T-helper 9 cell (primary cell): ENCODE measurements around the gene QRSL1.
"Not testable (repeated sequence)": the region's sequence is repeated elsewhere in the genome, so short reads cannot be mapped to it uniquely, and the experiment has no call there.

Source experiments
- DNase-seq: peaks from one replicate; pipeline ENCODE4 v3.0.0-alpha.2; 2020
- total RNA-seq, 2 donors: gene quantifications; one replicate each; lab custom pipeline; 2026; lab: John Stamatoyannopoulos, UW

The QRSL1 gene
- 12.1 to 31.1 reads per million in 2 donors for total RNA-seq

- peak; percentile 69 for DNase-seq
Observed at GRCh38 chr6:106629103-106629858, at the start of gene QRSL1, which contains the start of gene RTN4IP1. TSS of gene QRSL1 (plus strand) at chr6:106629578. CDS start at chr6:106629682, 104 bp downstream. TSS of gene RTN4IP1 (minus strand) at chr6:106629498. CDS start at chr6:106629021, 477 bp downstream.

DNA sequence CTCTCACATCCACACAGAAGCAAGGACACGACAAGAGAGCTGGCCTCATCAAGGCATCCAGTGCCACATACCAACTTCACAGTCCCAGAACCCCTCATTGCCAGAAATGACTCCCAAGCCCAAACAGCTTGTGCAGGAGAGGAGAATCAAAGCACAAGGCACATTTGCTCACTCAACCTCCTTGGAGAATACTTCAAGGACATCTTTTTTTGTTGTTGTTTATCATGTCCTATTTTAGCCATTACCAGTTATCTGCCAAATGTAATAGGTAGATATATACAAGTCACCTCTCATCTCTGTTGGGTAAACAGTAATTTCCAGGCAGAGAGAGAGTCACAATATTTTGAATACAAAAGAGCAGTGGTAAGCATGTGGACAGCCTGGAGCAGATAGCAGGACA, 47.9 kb upstream of the QRSL1 start:
- DNase-seq = no peak

- DNase-seq = no peak
Observed at GRCh38 chr6:106586815-106587415, 42.5 kb upstream of the QRSL1 start.

DNA sequence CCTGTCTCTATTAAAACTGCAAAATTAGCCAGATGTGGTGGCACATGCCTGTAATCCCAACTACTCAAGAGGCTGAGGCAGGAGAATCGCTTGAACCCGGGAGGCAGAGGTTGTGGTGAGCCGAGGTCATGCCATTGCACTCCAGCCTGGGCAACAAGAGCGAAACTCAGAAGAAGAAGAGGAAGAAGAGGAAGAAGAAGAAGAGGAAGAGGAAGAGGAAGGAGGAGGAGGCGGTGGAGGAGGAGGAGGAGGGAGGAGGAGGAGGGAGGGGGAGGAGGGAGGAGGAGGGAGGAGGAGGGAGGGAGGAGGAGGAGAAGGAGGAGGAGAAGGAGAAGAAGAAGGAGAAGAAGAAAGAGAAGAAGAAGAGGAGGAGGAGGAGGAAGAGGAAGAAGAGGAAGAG, 40.4 kb upstream of the QRSL1 start:
- DNase-seq = not testable (repeated sequence)

- DNase-seq = no peak
Observed at GRCh38 chr6:106591111-106591825, 38.1 kb upstream of the QRSL1 start.

DNA sequence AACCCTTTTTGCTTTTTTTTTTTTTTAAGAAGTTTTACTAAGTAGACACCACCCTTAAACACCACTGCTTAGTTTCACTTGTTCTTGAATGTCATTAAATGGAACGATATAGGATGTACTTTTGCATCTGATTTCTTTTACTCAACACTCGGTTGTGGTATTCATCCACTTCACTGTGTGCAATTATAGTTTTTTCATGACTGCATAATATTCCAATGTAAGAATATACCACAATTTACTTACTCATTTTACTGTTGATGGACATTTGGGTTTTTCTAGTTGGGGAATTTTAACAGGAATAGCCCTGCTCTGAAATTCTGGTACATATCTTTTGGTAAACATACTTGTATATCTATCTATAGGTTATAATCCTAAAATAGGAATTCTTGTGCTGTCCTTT, 29.9 kb upstream of the QRSL1 start:
- DNase-seq = no peak

DNA sequence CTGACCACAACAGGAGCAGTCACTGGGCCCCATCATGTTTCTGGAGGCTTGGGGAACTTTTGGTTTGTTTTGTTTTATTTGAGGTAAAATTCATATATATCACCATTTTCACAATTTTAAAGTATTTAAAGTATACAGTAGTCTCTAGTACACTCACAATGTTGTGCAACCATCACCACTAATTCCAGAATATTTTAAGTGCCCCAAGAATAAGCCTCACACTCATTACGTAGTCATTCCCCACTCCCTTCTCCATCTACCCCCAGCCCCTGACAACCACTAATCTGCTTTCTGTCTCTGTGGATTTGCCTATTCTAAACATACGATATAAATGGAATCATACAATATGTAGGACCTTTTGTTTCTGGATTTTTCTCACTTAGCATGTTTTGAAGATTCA, 29.0 kb upstream of the QRSL1 start:
- DNase-seq = no peak

DNA sequence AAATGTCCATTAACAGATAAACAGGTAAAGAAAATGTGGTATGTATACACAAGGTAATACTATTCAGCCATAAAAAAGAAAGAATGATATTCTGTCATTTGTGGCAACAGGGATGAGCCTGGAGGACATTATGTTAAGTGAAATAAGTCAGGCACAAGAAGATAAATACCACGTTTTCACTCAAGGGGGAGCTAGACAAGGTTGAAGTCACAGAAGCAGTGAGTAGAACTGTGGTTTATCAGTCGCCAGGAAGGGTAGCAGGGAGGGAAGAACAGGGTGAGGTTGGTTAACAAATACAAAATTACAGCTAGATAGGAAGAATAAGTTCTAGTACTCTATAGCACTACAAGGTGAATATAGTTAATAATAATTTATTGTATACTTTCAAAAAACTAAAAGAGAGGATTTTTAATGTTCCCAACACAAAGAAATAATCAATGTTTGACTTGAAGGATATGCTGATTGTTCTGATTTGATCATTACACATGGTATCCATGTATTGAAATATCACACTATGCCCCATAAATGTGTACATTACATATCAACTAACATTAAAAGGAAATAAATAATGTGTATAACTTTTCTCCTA, 21.2 kb upstream of the QRSL1 start:
- DNase-seq = no peak

GRCh38 chr6:106609699-106610098, 19.7 kb upstream of the QRSL1 start:
- DNase-seq = no peak

GRCh38 chr6:106611030-106611429, 18.3 kb upstream of the QRSL1 start:
- no peak for DNase-seq

DNA sequence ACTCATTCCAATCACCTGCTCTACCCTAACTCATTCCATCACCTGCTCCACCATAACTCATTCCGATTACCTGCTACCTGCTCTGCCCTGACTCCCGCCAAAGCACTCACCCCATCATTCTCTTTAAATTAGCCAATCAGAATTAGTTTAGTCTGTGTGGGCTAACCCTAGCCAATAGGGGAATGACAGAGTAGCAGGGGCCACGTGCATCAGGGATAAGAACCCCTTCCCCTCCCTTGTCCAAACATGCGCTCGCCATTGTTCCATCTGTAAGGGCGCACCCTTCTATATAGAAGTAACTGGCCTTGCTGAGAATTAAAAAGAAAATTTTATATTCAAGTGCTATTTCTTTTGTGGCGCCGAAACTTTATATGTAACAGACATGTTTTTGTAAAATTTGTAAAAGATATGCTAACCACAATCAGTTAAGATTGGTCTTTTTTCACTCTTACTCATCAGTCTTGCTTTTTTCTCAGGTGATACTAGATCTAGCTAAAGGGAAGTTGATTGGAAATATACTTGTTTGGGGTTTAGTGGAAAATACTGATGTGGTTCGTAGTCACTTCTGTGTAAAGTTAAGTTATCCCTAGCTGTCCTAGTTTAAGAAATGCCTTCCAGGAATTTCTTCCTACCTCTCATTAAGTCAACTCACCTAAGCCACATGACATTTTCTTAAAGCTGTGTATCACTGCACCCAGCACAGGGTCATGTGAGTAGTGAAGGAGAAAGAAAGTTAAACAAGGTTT, 16.5 kb upstream of the QRSL1 start:
- DNase-seq = no peak

DNA sequence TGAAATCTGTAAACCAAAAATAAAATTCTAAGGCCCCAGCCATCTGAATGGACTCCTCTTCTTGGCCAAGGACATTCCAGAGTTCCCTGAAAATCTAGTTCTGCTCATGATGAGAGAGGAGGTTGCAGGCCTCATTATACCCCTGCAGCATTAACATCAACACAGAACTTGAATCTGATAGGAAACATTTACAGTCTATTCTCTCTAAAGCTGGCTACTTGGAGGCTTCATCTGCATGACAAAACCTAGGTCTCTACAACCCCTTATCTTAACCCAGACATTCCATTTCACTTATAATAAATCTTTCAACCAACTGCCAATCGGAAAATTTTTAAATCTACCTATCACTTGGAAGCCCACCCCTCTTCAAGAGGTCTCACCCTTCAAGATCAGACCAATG, 15.8 kb upstream of the QRSL1 start:
- no peak for DNase-seq

GRCh38 chr6:106614166-106614565, 15.2 kb upstream of the QRSL1 start:
- DNase-seq = no peak

DNA sequence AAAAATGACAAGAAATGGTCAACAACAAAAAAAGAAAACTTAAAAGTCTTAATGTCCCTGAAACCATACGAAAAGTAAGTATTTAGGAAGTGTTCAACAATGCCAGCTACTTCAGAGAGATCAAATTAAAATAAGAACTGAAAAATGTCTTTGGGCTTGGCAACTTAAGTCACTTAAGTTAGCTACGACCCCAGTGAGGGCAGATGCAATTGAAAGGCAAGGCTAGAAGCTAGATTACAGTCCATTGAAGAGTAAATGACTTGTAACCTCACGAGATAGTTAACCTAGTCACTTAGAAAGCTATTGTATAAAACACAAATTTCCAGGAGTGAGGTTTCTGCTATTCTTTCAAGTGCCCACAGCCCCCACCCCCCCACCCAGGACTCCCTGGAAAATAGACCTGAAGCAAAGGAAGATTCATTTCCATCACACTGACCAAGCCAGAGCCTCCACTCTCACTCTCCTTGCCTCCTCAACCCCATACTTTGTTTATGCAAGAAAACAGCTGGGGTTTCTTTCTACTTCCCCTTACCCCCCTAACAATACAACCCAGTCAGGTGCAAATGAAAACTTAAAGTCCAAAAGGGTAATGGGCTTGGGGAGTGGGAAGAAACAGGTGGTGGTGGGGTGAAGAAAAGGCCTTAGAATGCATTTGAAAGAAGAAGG, 14.7 kb upstream of the QRSL1 start:
- no peak for DNase-seq

GRCh38 chr6:106617302-106617701, 12.1 kb upstream of the QRSL1 start:
- DNase-seq = no peak

GRCh38 chr6:106617857-106618256, 11.5 kb upstream of the QRSL1 start:
- no peak for DNase-seq

- DNase-seq = no peak
Observed at GRCh38 chr6:106618324-106618723, 11.1 kb upstream of the QRSL1 start.

DNA sequence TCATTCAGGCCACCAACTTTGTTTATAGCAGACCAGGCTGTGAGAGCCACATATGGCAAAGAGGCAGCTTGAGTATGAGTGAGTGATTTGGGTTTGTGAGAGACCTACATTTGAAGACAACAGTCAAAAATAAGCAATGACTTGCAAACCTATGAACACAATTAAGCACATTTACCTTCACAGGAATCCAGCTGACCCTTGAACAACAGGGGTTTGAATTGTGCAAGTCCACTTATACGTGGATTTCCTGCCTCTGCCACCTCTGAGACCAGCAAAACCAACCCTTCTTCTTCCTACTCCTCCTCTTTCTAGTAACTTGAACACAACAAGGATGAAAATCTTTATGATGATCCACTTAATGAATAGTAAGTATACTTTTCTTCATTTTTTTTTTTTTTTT, 10.2 kb upstream of the QRSL1 start:
- DNase-seq = no peak

DNA sequence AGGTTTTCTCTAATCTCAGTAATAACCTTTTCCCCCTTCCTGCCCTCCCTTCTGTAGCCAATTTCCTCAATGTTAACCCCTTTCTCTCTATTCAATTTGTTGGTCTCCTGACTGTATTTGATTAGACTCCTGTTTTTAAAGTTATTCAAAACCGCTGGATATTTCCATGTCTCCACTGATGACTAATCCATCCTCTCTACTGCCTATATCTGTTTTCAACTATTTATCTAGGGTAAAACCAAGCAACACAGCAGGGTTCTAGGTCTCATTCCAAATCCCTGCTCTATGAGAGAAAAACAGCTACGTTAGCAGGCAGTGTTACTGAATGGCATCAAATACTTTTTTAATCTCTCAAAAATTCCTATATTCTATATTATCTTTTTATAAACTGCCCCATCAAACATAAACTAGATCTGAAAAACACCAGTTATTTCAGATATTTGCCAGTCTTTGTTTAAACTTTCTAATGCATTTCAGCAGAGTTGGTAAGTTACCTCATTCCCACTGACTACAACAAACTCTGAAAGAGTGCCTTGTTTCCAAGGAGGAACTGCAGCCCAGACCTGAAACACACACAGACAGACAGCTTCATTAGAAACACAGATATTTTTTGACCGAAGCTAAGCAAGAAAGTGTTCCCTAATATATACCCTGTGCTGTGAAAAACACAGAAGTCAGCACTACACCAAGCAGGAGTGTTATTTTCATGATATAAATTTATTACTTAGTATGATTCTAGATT, 8.3 kb upstream of the QRSL1 start:
- no peak for DNase-seq

DNA sequence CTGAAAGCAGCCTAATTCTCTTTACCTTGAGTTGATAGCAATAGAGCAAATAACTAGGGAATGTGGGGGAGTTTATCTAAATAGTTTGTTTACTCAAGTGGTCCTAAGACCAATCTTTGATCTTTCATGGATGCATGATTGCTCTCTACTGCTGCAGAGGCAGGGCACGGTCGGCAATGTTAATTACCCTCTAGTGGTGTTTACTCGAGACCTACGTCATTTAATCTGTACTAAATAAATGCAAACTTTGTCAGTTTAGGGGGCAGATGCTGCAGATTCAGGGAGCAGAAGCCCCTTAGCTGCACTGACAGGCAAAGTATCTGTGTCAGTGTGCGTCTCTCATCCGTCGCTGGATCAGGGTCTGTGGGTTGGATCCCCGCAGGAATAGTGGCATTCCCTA, 7.0 kb upstream of the QRSL1 start:
- DNase-seq = no peak

GRCh38 chr6:106623039-106623438, 6.3 kb upstream of the QRSL1 start:
- DNase-seq = no peak
